SH-SY5Y (cell line): ENCODE results near the gene ABCG2.

Experiments
- GATA2 ChIP-seq: IDR thresholded peaks from 2 replicates; pipeline ENCODE4 v1.6.1; 2011; ENCODE audit warnings: mild to moderate bottlenecking, low read depth, low read length
- GATA3 ChIP-seq: IDR thresholded peaks from 2 replicates; pipeline ENCODE4 v1.6.1; 2011; ENCODE audit warnings: low read depth, mild to moderate bottlenecking, low read length, moderate library complexity

- TF ChIP-seq GATA3, result no peak
- no peak for TF ChIP-seq GATA2
These were observed 104.2 kb downstream of the ABCG2 start for GRCh38 chr4:88054229-88054628.
